Measurements from ENCODE around the gene PCDHA5. TPM values are rescaled to one million over a fixed set of nuclear protein-coding genes. Genes with fewer than 3 reads are reported as not detected.

The PCDHA5 gene
- total RNA-seq, 1 experiment from 2014 or later: 0.69 TPM

Other genes starting within 250 kb of the PCDHA5 start
- 4.2 to 5.3 TPM (median 4.5 TPM) in 5 replicates for gene CD14, start 188.4 kb upstream of the PCDHA5 start, total RNA-seq (2022; extraction: Qiagen RNA extraction)
- gene TMCO6, start 182.2 kb upstream of the PCDHA5 start, total RNA-seq (2022; extraction: Qiagen RNA extraction): 11.6 to 17.6 TPM (median 14.7 TPM) in 5 replicates
- gene NDUFA2, start 174.0 kb upstream of the PCDHA5 start, total RNA-seq (2022; extraction: Qiagen RNA extraction): 101 to 133 TPM (median 119 TPM) in 5 replicates
- gene IK, start 173.8 kb upstream of the PCDHA5 start, total RNA-seq (2022; extraction: Qiagen RNA extraction): 83.4 to 125 TPM (median 91.1 TPM) in 5 replicates
- 27.6 to 30.9 TPM (median 29.4 TPM) in 5 replicates for gene WDR55, start 156.7 kb upstream of the PCDHA5 start, total RNA-seq (2022; extraction: Qiagen RNA extraction)
- gene DND1, start 148.0 kb upstream of the PCDHA5 start, total RNA-seq (2022; extraction: Qiagen RNA extraction): 0.44 to 1.0 TPM (median 0.92 TPM) in 5 replicates
- gene HARS1, start 130.2 kb upstream of the PCDHA5 start, total RNA-seq (2022; extraction: Qiagen RNA extraction): 75.2 to 87.0 TPM (median 79.6 TPM) in 5 replicates
- gene HARS2, start 130.2 kb upstream of the PCDHA5 start, total RNA-seq (2022; extraction: Qiagen RNA extraction): 33.5 to 42.3 TPM (median 40.2 TPM) in 5 replicates
- gene ZMAT2, start 121.2 kb upstream of the PCDHA5 start, total RNA-seq (2022; extraction: Qiagen RNA extraction): 80.9 to 136 TPM (median 89.0 TPM) in 5 replicates
- 0.10 to 0.27 TPM (median 0.19 TPM) in 5 replicates for gene PCDHA1, start 35.5 kb upstream of the PCDHA5 start, total RNA-seq (2022; extraction: Qiagen RNA extraction)
- gene PCDHA2, start 26.8 kb upstream of the PCDHA5 start, total RNA-seq (2022; extraction: Qiagen RNA extraction): 0.05 to 0.08 TPM (median 0.05 TPM) in 4 of 5 replicates, not detected in the other
- gene PCDHA3, start 20.6 kb upstream of the PCDHA5 start, total RNA-seq (2022; extraction: Qiagen RNA extraction): 0.88 to 1.1 TPM (median 0.96 TPM) in 5 replicates
- gene PCDHA4, start 14.5 kb upstream of the PCDHA5 start, total RNA-seq (2022; extraction: Qiagen RNA extraction): 1.5 to 2.2 TPM (median 1.6 TPM) in 5 replicates
- gene PCDHA6, start 6.3 kb downstream of the PCDHA5 start, total RNA-seq (2022; extraction: Qiagen RNA extraction): 0.03 to 0.07 TPM (median 0.05 TPM) in 4 of 5 replicates, not detected in the other
- gene PCDHA7, start 12.7 kb downstream of the PCDHA5 start, total RNA-seq (2022; extraction: Qiagen RNA extraction): 0.06 to 0.15 TPM (median 0.12 TPM) in 5 replicates
- 0.02 to 0.13 TPM (median 0.05 TPM) in 5 replicates for gene PCDHA8, start 19.6 kb downstream of the PCDHA5 start, total RNA-seq (2022; extraction: Qiagen RNA extraction)
- gene PCDHA9, start 26.8 kb downstream of the PCDHA5 start, total RNA-seq (2022; extraction: Qiagen RNA extraction): 0.01 TPM in 1 of 5 replicates, not detected in the others
- 0.01 to 0.02 TPM (median 0.02 TPM) in 3 of 5 replicates, not detected in the others for gene PCDHA10, start 34.3 kb downstream of the PCDHA5 start, total RNA-seq (2022; extraction: Qiagen RNA extraction)
- gene PCDHA11, start 47.3 kb downstream of the PCDHA5 start, total RNA-seq (2022; extraction: Qiagen RNA extraction): 0.08 to 0.40 TPM (median 0.10 TPM) in 5 replicates
- 2.6 to 3.4 TPM (median 3.0 TPM) in 5 replicates for gene PCDHA12, start 53.7 kb downstream of the PCDHA5 start, total RNA-seq (2022; extraction: Qiagen RNA extraction)
- gene PCDHA13, start 60.5 kb downstream of the PCDHA5 start, total RNA-seq (2022; extraction: Qiagen RNA extraction): 0.05 to 0.20 TPM (median 0.06 TPM) in 3 of 5 replicates, not detected in the others
- gene PCDHAC1, start 104.7 kb downstream of the PCDHA5 start, total RNA-seq (2022; extraction: Qiagen RNA extraction): 1.3 to 1.9 TPM (median 1.7 TPM) in 5 replicates
- gene PCDHAC2, start 144.9 kb downstream of the PCDHA5 start, total RNA-seq (2022; extraction: Qiagen RNA extraction): 2.9 to 3.6 TPM (median 3.2 TPM) in 5 replicates
- not detected in 5 replicates for gene PCDHB1, start 229.8 kb downstream of the PCDHA5 start, total RNA-seq (2022; extraction: Qiagen RNA extraction)

All from A549 treated with CORT108297 at 1 μM for 4 hours (cell line).